Measurements from ENCODE around the gene PDK2.
A peak's percentile ranks its signal among the peaks of the same experiment; 100 is the strongest.

PDK2 gene

GRCh38 chr17:50102164-50102991 is 7.2 kb downstream of the PDK2 start:
- DNase-seq = no peak

GRCh38 chr17:50103252-50103651 is 8.1 kb downstream of the PDK2 start:
- no peak for DNase-seq

DNA sequence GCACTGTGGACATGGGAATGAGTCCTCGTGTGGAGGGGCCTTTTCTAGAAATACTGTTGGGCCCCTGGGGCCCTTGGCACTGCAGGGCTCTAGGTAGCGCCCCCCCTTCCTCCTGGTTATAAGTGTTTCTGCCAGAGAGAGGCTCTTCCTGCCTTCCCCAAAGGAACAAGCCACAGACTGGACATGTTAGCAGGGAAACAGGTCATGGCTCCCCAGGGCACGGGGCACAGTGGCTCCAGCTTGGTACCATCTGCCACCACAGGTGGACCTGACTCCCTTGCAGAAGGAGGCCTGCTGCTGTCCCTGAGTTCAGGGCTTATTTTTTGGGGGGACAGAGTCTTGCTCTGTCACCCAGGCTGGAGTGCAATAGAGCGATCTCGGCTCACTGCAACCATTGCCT is 8.8 kb downstream of the PDK2 start:
- no peak for DNase-seq

GRCh38 chr17:50105811-50106210 is 10.7 kb downstream of the PDK2 start:
- DNase-seq = no peak

GRCh38 chr17:50106393-50107131 is 11.4 kb downstream of the PDK2 start:
- no peak for DNase-seq

DNA sequence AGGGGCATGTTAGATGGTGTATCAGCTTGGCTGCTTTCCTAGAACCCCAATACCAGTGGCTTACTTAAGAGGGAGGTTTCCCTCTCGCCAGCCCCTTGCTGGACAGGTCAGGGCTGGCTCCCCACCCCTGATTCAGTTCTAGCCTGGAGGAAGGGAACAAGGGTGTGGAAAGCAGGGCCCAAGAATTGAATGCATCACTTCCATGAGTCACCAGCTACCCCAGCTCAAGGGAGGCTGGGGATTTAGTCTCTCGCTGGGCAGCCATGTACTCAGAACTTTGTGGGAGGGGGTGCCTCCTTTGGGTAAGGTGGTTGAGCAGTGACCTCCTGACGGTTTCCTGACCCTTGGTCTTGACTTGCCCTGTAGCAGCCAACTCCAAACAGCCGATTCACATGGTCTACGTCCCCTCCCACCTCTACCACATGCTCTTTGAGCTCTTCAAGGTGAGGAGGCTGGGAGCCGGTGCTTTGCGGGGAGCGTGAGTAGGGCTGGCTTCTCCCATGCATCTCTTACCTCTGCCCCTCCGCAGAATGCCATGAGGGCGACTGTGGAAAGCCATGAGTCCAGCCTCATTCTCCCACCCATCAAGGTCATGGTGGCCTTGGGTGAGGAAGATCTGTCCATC is 12.8 kb downstream of the PDK2 start:
- no peak for DNase-seq

GRCh38 chr17:50108556-50108955 is 13.4 kb downstream of the PDK2 start:
- DNase-seq = no peak

DNA sequence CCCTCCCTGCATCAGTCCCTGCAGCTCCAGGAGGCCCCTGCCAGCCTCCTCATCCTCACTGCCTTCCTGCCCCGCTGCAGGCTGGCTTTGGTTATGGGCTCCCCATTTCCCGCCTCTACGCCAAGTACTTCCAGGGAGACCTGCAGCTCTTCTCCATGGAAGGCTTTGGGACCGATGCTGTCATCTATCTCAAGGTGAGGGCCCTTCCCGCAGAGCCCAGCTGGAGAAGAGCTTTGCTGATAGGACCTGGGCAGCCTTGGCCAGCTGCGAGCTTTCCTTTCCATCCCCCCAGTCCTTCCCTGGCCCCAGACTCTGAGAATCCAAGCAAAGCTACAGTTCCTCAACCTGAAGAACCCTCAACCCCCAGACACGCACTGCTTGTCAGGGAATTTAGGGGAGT is 14.1 kb downstream of the PDK2 start:
- DNase-seq = no peak

DNA sequence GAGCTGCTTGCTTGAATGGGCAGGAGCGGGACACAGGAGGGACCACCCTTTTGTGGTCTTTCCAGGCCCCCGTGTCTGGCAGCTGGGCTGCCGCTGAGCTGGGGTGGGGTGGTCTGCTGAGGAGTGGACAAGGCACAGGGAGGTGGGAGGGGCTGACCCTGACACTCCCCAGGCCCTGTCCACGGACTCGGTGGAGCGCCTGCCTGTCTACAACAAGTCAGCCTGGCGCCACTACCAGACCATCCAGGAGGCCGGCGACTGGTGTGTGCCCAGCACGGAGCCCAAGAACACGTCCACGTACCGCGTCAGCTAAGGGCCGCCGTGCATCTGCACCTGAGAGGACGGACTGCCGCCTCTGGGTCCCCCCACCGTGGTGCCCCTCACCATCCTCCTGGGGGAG is 14.6 kb downstream of the PDK2 start:
- no peak for DNase-seq

DNA sequence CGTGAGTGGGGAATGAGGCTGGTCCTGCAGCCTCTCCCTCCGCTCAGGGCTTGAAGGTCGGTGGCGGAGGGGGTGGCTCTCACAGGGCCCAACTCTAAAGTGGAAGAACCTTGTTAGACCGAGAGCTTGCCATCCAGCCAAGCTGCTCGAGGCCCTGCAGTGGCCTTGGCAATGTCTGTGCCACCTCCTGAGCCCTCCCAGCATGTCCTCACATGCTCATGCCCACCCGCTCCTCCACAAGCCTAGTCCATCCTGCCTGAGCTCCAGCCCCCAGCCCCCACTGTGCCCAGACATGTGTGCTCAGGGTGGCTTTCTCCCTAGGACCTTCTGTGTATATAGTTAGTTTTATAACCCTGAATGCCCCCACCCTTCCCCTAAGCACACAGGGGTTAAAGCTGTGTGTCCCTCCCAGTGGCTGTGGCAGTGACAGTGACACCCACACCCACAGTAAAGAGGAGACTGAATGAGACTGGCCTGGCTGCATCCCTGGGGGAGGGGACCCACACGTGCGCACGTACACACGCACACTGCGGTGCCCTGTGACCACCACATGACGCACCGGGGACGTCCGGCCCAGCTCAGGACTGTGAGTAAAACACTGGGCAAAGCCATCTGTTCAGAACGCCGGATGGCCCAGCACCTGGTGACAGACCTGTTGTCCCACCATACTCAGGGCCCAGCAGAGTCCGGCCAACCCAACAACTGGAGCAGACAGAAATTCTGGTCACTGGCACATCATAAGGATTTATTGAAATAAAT is 15.6 kb downstream of the PDK2 start:
- DNase-seq = no peak

DNA sequence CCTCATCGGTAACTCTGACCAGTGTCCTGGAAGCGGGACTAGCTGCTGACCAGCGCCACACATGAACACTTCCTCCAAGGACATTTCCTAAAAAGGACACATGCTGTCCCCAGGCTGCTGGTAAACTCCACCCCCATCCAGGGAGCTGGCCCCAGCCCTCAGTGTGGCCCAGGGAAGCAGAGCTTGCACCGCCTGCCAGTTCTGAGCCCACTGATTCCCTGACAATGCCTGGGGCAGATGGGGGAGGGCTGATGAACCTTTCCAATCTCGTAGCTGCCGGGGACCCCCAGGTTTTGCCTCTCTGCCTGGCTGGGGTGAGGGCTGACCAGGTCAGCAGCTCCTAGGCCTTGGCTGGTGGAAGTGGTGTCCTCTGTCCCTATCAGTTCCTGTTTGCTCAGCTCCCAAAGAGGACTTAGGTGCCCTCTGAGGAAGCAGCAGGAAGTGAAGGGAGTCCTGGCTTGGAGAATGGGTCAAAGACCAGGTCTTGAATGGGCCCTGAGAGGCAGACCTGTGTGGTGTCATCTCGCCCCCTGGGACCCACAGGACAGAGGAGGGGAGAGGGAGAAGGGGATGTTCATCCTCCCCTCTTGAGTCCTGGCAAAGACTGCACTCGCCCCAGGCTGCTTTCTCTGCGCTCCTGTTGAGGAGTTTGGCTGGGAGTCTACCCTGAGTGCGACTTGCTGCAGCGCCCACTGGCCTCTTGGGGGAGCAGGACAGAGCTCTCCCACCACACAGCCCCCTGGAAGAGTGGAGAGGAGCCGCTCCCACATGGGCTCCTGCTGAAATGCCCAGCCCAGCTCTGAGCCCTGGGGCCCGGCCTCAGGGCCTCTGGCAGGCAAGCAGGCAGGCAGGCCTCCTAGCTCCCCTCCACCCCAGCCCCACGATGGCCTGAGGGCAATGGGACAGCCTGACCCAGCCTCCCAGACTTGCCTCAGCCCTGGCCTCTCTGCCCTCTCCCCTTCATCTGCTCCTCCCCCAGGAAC is 16.8 kb downstream of the PDK2 start:
- DNase-seq = no peak

GRCh38 chr17:50112694-50113093 is 17.5 kb downstream of the PDK2 start:
- DNase-seq = no peak

- no peak for DNase-seq
These were observed 18.6 kb downstream of the PDK2 start for GRCh38 chr17:50113624-50114320.

DNA sequence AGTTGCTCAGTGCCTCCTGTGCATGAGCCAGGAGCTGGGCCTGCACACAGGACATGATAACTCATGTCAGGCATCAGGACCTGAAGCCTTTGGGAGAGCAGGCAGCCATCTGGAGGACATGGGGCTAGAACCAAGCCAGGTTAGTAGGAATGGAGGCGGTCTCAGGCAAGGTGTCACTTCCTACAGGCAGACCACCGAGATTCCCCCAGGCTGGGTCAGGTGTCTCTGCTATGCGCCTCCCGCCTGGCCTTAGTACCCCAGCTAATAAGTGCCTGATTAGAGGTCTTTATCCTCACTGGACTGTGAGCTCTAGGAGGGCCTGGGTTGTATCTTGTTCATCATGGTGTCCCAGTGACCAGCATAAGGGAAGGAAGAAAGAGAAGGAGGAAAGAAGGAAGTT is 19.2 kb downstream of the PDK2 start:
- DNase-seq = no peak

DNA sequence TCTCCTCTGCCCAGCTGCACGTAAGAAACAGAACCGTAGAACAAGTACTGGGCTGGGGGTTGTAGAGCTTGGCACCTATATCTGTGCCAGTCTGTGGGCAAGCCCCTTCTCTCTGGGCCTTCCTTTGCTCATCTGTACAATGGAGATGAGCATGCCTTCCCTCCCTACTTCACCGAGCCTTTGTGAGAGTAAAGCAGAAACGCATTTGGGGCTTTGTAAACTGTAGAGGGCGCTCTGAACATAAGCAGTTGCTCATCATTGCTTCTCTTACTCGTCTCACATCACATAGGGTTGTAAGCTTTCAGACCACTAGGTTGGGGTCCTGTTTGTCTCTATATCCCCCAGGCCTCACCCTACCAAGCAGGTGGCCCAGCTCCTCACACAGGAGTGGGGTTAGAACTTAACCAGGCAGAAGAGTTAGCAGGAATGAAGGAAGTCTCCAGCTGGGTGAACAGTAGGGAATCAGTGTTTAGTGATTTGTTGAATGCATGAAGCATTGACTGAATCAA is 19.8 kb downstream of the PDK2 start:
- DNase-seq = no peak

DNA sequence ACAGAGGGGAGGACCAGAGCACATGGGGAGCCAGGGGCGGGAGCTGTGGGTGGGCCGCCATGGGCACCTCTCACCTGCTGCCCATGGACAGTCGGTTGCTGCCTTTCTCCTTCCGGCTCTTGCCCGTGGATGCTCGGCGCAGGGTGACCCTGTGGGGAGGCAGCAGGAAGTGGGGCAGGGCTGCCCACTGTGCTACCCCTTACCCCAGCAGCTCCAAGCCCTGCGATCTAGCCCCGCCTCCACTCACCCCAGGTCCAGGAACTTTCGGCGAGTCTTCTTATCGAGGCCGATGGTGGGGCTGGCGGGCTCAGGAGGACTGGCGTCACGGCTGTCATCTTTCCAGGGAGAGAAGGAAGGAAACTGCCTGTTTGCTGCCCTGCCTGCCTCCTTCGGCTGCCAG is 20.6 kb downstream of the PDK2 start:
- DNase-seq = no peak

DNA sequence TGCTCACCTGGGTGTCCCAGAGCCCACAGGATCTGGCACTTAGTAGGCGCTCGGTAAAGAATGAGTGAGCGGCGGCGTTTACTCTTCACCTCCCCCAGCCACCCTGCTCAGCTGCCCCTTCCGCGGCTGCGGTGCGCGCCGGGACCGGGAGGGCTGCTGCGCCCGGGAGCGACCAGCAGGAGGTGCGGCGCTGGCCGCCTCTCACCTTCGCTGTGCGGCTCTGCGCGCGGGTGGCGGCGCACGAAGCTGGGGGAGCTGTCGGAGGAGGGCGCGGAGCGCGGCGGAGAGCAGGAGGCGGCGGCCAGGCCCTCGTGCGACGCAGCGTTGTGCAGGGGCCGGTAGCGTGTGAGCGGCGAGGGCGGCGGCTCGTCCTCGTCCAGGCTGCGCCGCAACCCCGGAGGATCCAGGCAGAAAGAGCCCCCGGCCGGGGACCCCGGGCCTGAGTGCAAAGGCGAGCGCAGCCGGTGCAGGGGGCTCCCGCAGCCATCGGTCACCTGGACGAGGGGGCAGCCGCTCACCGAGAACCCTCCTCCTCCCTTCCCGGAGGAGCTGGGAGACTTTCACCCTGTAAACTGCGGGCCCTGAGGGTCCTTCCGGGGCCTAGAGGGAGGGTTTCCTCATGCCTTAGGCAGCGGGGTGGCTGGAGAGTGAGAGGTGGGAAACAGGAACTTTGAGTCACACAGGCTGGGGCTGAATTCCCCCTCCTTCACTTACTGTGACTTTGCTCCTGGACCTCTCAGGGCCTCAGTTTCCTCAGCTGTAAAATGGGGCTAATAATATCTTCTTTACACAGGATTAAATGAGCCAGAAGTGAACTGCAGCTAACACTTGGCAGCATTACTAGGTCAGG is 22.3 kb downstream of the PDK2 start:
- peak; percentile 45 for DNase-seq

DNA sequence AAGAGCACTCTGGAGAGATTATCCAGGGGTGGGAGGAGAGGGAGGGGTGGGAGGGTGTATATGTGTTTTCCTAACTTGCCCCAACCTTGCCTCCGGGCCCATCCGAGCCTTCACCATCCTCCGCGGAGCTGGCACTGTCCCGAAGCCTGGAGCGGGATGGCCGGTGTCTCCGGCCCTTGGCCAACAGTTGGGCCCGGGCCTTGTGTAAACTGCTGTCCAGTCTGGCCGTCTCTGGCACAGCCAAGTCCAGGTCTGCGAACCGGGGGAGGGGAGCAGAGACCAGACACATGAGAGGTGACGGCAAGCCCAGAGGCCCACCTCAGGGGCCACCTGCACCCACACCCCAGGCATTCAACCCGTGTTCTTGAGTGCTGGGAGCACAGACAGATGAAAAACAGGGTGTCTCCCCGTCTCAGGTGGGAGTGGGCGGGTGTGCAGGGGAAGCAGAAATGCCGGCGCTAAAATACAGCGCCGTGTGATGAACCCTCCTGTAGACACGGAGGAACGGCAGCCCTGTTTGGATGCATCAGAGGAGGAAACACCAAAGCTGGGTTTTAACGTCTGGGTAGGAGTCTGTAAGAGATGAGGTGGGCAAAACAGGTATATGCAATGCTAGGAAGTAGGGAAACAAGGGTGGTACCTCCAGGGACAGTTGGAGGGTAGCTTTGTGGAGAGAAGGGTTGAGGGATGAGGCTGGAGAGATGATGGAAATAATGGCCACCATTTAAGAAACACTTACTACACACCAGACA is 23.1 kb downstream of the PDK2 start:
- DNase-seq = no peak

- DNase-seq = no peak
These were observed 23.7 kb downstream of the PDK2 start for GRCh38 chr17:50118828-50119218.

Measured in activated T-cell treated with anti-CD3 and anti-CD28 coated beads for 4 hours (primary cell).